Mammary epithelial cell (primary cell): ENCODE results near the gene AP5B1.

Experiments
- CTCF ChIP-seq, 2 donors: IDR thresholded peaks in 1 of 2; conservative IDR thresholded peaks in 1 of 2; 2 replicates each; pipeline ENCODE4 v1.5.1; 2011 to 2012; ENCODE audit warnings: inconsistent platforms in 2 of 2, low read length in 2 of 2, mild to moderate bottlenecking in 2 of 2, control low read depth in 1 of 2, low read depth in 1 of 2; ENCODE audit not compliant: insufficient read depth in 1 of 2; ENCODE audit errors: extremely low read depth in 1 of 2
- EZH2 ChIP-seq: IDR thresholded peaks from 2 replicates; pipeline ENCODE4 v1.6.1; 2012; ENCODE audit warnings: low read length, inconsistent platforms, borderline replicate concordance

DNA sequence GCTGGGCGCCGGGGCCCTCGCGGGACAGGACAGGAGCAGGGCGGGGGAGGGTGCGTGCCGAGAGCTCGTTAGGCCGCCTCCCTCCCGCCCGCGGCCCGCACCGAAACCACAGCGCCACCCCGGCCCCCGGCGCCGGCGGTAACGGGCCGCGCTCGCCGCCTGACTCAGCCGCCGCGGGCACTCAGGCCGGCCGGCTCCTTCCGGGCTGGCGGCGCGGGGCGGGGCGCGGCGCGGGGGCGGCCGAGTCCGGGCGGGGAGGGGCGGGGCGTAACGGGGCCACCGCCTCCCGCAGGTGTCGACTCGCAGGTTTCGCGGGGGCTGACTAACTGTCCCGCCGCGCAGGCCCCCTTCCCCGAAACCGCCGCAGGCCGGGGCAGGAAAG lies at the start of gene AP5B1:
- TF ChIP-seq CTCF (conservative IDR thresholded peaks at IDR 0.05 in 1 of 2, IDR thresholded peaks at IDR 0.05 in 1 of 2; ENCODE audit: extremely low read depth in 1 of 2, insufficient read depth in 1 of 2, low read depth in 1 of 2, low read length in 2 of 2) (no peak), EZH2 (no peak)
